Chondrocyte (in vitro differentiated cells): ENCODE measurements around the gene MMADHC. TPM values are rescaled to one million over a fixed set of nuclear protein-coding genes. Genes with fewer than 3 reads are reported as not detected.
"Not testable (repeated sequence)": the region's sequence is repeated elsewhere in the genome, so short reads cannot be mapped to it uniquely, and the experiment has no call there.

Experiments
- DNase-seq: peaks from one replicate; pipeline ENCODE4 v3.0.0; 2021; ENCODE audit warnings: mixed read lengths, low spot score
- H3K27ac Mint-ChIP-seq: one replicate; pipeline ENCODE4 v1.8.0; 2021; ENCODE audit warnings: mild to moderate bottlenecking, moderate library complexity, mixed read lengths; ENCODE audit not compliant: unreplicated experiment
- H3K27me3 Mint-ChIP-seq: 2 replicates; pipeline ENCODE4 v1.8.0; 2021; ENCODE audit warnings: low read depth, mixed read lengths
- H3K36me3 Mint-ChIP-seq: 2 replicates; pipeline ENCODE4 v1.8.0; 2021; ENCODE audit warnings: low read depth, mixed read lengths
- H3K4me1 Mint-ChIP-seq: 2 replicates; pipeline ENCODE4 v1.8.0; 2021; ENCODE audit warnings: low read depth, mild to moderate bottlenecking, mixed read lengths
- H3K4me3 Mint-ChIP-seq: one replicate; pipeline ENCODE4 v1.8.0; 2021; ENCODE audit warnings: mild to moderate bottlenecking, moderate library complexity, mixed read lengths; ENCODE audit not compliant: unreplicated experiment
- H3K9me3 Mint-ChIP-seq: 2 replicates; pipeline ENCODE4 v1.8.0; 2021; ENCODE audit warnings: low read depth, mixed read lengths
- CTCF ChIP-seq: fragments of 200-600 bp; sonication (generic); IDR thresholded peaks from 2 replicates; pipeline ENCODE4 v1.5.0; 2021; ENCODE audit warnings: antibody characterized with exemption, mild to moderate bottlenecking, moderate library complexity
- total RNA-seq: library from RNA; stranded (reverse); gene quantifications from 3 replicates; pipeline ENCODE4 v1.2.1, GENCODE V29; 2021

Gene MMADHC
- total RNA-seq, 1 donor from 2014 or later = 95.4 TPM

- Mint-ChIP-seq H3K36me3 (peaks cover 29% of the 10 kb centered on the region), H3K27me3 (no peaks in the 10 kb centered on the region), H3K27ac (no peak overlapping the region)
These were observed 15.2 kb downstream of the MMADHC start for GRCh38 chr2:149572102-149572953.

GRCh38 chr2:149568138-149568537 lies 19.4 kb downstream of the MMADHC start:
- Mint-ChIP-seq H3K9me3 (no peaks in the 10 kb centered on the region), H3K27me3 (no peaks in the 10 kb centered on the region)

More at GRCh38 chr2:149572102-149572953, 15.2 kb downstream of the MMADHC start:
- H3K4me1 Mint-ChIP-seq = peaks cover 8% of the 10 kb centered on the region
- no peaks in the 10 kb centered on the region for H3K9me3 Mint-ChIP-seq
- no peak for DNase-seq
- TF ChIP-seq CTCF = no peak
- H3K4me3 Mint-ChIP-seq = no peak overlapping the region

GRCh38 chr2:149566652-149567051 lies 20.9 kb downstream of the MMADHC start:
- Mint-ChIP-seq H3K4me1 (peaks cover 15% of the 10 kb centered on the region), H3K9me3 (no peaks in the 10 kb centered on the region), H3K36me3 (peaks cover 19% of the 10 kb centered on the region), H3K27ac (no peak overlapping the region), H3K4me3 (no peak overlapping the region), H3K27me3 (no peaks in the 10 kb centered on the region)
- no peak for TF ChIP-seq CTCF
- DNase-seq = no peak

More at GRCh38 chr2:149568138-149568537, 19.4 kb downstream of the MMADHC start:
- H3K36me3 Mint-ChIP-seq = peaks cover 22% of the 10 kb centered on the region
- no peak overlapping the region for H3K27ac Mint-ChIP-seq
- H3K4me3 Mint-ChIP-seq = no peak overlapping the region
- no peak for DNase-seq
- H3K4me1 Mint-ChIP-seq = peaks cover 5% of the 10 kb centered on the region
- no peak for TF ChIP-seq CTCF

GRCh38 chr2:149565625-149566024 lies 21.9 kb downstream of the MMADHC start:
- Mint-ChIP-seq H3K4me1 (peaks cover 15% of the 10 kb centered on the region), H3K36me3 (peaks cover 19% of the 10 kb centered on the region)
- H3K4me3 Mint-ChIP-seq, H3K27ac Mint-ChIP-seq, H3K27me3 Mint-ChIP-seq, H3K9me3 Mint-ChIP-seq, DNase-seq: not testable (repeated sequence)

- peaks cover 15% of the 10 kb centered on the region for H3K4me1 Mint-ChIP-seq
- no peaks in the 10 kb centered on the region for H3K27me3 Mint-ChIP-seq
- H3K9me3 Mint-ChIP-seq = no peaks in the 10 kb centered on the region
- DNase-seq = no peak
- H3K4me3 Mint-ChIP-seq = no peak overlapping the region
- H3K36me3 Mint-ChIP-seq = peaks cover 18% of the 10 kb centered on the region
- H3K27ac Mint-ChIP-seq = no peak overlapping the region
- TF ChIP-seq CTCF = no peak
These were observed 22.6 kb downstream of the MMADHC start for GRCh38 chr2:149564983-149565382.

- H3K27me3 Mint-ChIP-seq = no peaks in the 10 kb centered on the region
- peaks cover 13% of the 10 kb centered on the region for H3K36me3 Mint-ChIP-seq
- TF ChIP-seq CTCF = no peak
- no peak for DNase-seq
- no peaks in the 10 kb centered on the region for H3K9me3 Mint-ChIP-seq
- peak overlapping the region; percentile 1 for H3K27ac Mint-ChIP-seq
- no peak overlapping the region for H3K4me3 Mint-ChIP-seq
- peaks cover 15% of the 10 kb centered on the region for H3K4me1 Mint-ChIP-seq
These were observed 23.5 kb downstream of the MMADHC start for GRCh38 chr2:149564097-149564496.
